Activated CD8-positive, alpha-beta T cell treated with anti-CD3 and anti-CD28 coated beads, Interleukin-2, amount 10 ng/mL, durations not matched to agents 7 days and 5 days (primary cell): Measurements from ENCODE around the gene LMBR1. TPM values are rescaled to one million over a fixed set of nuclear protein-coding genes. Genes with fewer than 3 reads are reported as not detected.

ENCODE experiments used
- ATAC-seq: fragments of 150-1000 bp; cut with Tn5 transposase; one replicate; pipeline ENCODE4 v1.10.0; 2021; ENCODE audit warnings: moderate library complexity
- CTCF ChIA-PET: fragments of 350-600 bp; sonication (Branson Sonifier 250); formaldehyde crosslinking; loops from one replicate; lab custom pipeline; 2021; ENCODE audit warnings: antibody characterized with exemption; lab: Charles Lee
- POLR2A ChIA-PET: fragments of 350-600 bp; sonication (Branson Sonifier 250); formaldehyde crosslinking; loops from one replicate; lab custom pipeline; 2021; ENCODE audit warnings: antibody characterized with exemption; lab: Charles Lee
- DNase-seq: peaks from one replicate; pipeline ENCODE4 v3.0.0-alpha.2; 2020
- H3K27ac Mint-ChIP-seq: one replicate; pipeline ENCODE4 v1.8.0; 2021; ENCODE audit warnings: mild to moderate bottlenecking, mixed read lengths
- H3K27me3 Mint-ChIP-seq: one replicate; pipeline ENCODE4 v1.8.0; 2021; ENCODE audit warnings: low read depth, mixed read lengths
- H3K36me3 Mint-ChIP-seq: one replicate; pipeline ENCODE4 v1.8.0; 2021; ENCODE audit warnings: low read depth, mixed read lengths
- H3K4me1 Mint-ChIP-seq: one replicate; pipeline ENCODE4 v1.8.0; 2021; ENCODE audit warnings: low read depth, mixed read lengths
- H3K4me3 Mint-ChIP-seq: one replicate; pipeline ENCODE4 v1.8.0; 2021; ENCODE audit warnings: mild to moderate bottlenecking, mixed read lengths
- H3K9me3 Mint-ChIP-seq: one replicate; pipeline ENCODE4 v1.8.0; 2022; ENCODE audit warnings: mixed read lengths; ENCODE audit not compliant: insufficient read depth
- total RNA-seq, 2 experiments: library from RNA; stranded (reverse); gene quantifications; one replicate each; pipeline ENCODE4 v1.2.3, GENCODE V29; 2021

The LMBR1 gene
- total RNA-seq, 2 experiments from 2014 or later, result 49.7 to 51.2 TPM

DNA sequence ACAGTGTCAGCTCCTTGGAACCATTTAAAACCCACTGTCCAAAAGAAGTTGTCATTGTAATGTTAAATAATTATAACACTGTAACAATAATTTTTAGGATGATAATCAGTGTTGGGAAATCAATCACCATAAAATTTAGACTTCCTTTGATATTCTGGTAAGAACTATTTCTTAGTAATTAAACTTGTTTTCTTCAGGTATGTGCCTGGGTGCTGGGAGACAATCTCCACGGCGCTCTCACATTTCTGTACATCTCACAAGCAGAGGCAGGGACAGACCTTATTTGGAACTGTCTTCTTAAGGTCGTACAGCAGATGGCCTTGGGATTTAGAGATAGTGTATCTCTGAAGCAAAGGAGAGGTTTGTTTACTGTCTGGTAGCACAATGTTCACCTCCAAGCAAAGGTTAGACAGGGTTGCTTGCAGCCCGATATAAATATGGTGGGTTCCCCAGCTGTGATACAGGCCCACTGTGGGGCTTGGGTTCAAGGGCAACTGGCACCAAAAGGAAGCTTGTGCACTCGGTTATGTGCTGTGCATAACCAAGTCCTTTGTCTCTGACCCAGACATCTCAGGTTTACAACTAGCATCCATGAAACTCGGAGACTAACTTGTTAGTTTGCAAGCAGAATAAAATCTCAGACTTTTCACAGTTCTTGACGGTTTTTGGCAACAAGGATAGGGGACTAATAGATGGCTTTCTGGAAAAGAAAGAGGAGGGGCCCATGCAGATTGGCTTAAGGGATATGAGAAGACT lies 126.9 kb downstream of the LMBR1 start:
- no peaks in the 10 kb centered on the region for H3K27me3 Mint-ChIP-seq
- ATAC-seq (no peak), DNase-seq (no peak)
- peaks cover 12% of the 10 kb centered on the region for H3K36me3 Mint-ChIP-seq
- H3K27ac Mint-ChIP-seq, result no peak overlapping the region
- CTCF ChIA-PET, result interaction anchor here (1.6 kb wide), 1 partner anchor 12 kb away, joined by 4 read pairs; no protein-coding TSS in a partner anchor
- H3K4me1 Mint-ChIP-seq, result peaks cover 4% of the 10 kb centered on the region
- no peaks in the 10 kb centered on the region for H3K9me3 Mint-ChIP-seq
- H3K4me3 Mint-ChIP-seq, result no peak overlapping the region
- POLR2A ChIA-PET, result no interaction called here

DNA sequence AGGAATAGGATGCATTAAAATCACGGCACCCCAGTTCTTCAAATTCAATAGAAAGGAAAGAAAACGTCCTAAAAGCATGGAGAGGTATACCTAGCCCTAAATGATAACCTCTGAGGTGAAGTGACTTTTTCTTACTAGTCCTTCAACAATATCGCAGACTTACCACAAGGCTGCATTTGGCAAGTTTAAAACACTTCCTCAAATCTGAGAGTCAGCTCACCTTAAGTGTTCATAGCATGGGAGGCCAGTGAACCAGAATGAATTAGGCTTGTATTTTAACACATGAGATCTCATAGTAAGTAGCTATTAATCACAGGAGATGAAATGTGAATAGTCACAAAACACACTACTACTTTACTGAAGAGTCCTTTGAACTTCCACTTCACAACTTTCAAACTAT lies 128.2 kb downstream of the LMBR1 start:
- Mint-ChIP-seq H3K36me3 (peaks cover 23% of the 10 kb centered on the region), H3K27me3 (no peaks in the 10 kb centered on the region), H3K27ac (no peak overlapping the region), H3K9me3 (peaks cover 11% of the 10 kb centered on the region), H3K4me3 (no peak overlapping the region), H3K4me1 (peaks cover 4% of the 10 kb centered on the region)
- DNase-seq (no peak), ATAC-seq (no peak)
- ChIA-PET CTCF (no interaction called here), POLR2A (no interaction called here)

DNA sequence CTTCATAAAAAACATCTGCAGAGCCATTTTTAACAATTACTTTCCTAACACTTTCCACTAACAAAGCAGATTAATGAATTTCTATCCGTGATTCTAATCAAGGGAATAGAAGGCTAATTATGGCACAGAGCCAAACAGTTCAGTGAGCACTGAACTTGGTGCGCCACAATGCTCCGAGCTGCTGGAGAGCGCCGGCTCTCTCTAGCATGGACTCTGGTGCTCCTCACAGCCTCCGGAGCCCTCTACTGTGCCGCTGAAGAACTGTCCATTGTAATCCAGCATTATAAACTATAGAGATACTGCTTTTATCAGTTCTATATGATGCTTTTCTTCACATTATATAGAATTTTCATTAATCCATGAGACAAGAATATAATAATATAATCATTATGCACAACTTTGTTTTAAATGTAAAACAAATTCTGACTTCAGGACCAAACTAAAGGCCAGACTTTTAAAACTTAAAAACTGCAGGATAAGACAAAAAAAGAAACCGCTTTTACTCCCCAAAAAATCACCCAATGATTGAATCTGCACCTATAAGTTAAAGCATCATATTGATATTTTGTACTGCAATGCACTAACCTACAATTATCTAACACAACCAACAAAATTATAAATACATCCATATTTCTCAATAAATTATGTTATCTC lies 128.8 kb downstream of the LMBR1 start:
- peaks cover 29% of the 10 kb centered on the region for H3K36me3 Mint-ChIP-seq
- ChIA-PET POLR2A (no interaction called here), CTCF (no interaction called here)
- ATAC-seq, result no peak
- peaks cover under 1% of the 10 kb centered on the region for H3K4me1 Mint-ChIP-seq
- no peak overlapping the region for H3K4me3 Mint-ChIP-seq
- H3K27ac Mint-ChIP-seq, result no peak overlapping the region
- no peaks in the 10 kb centered on the region for H3K27me3 Mint-ChIP-seq
- DNase-seq, result no peak
- peaks cover 14% of the 10 kb centered on the region for H3K9me3 Mint-ChIP-seq

DNA sequence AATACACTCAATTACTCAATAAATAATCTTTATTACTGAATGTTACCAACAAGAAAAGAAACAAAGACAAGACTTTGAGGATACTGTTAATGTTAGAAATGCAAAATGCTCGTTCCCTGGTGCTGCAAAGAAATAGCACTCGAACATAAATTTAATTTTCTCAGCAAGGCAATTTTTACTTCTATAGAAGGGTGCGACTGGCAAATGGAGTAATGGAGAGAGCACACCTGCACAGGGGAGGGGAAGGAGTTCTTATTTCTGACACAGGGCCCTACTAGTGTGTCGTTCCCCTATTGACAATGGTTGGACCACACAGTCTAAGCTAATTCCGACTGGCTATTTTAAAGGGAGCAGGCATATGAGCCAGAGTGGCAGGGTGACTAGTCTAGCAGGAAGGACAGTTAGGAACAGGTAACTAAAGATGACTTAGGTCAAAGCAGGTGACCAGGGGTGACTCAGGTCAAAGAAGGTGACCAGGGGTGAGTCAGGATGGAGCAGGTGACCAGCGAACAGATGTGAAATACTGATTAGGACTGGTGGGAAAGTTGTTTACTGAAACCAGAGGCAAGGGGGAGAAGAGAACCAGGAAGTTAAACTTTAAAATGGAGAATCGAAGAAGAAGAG lies 133.3 kb downstream of the LMBR1 start:
- Mint-ChIP-seq H3K36me3 (peaks cover 46% of the 10 kb centered on the region), H3K27ac (no peak overlapping the region), H3K4me3 (no peak overlapping the region), H3K4me1 (no peaks in the 10 kb centered on the region), H3K27me3 (no peaks in the 10 kb centered on the region), H3K9me3 (peaks cover 21% of the 10 kb centered on the region)
- ChIA-PET POLR2A (no interaction called here), CTCF (interaction anchor here (0.8 to 1.3 kb wide), 2 partner anchors 17 to 19 kb away, joined by 3 read pairs; no protein-coding TSS in a partner anchor)
- no peak for ATAC-seq
- no peak for DNase-seq

DNA sequence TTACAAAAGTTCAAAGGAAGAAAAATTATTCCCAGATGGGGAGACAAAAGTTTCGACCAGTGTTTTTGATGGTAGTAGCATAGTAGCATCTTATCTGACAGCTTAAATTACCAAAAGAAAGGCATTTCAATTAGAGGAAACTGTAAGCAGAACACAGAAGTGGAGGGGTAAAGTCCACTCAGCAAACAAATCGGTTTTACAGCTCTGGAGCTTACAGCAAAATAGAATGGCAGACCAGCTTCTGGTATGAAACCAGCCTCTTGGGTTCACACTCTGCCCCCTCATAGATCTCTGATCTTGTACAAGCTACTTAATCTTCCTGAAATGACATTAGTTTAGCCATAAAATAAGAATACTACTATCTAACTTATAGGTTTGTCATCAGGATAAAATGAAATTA lies 133.8 kb downstream of the LMBR1 start:
- H3K4me1 Mint-ChIP-seq, result no peaks in the 10 kb centered on the region
- no peaks in the 10 kb centered on the region for H3K27me3 Mint-ChIP-seq
- peaks cover 21% of the 10 kb centered on the region for H3K9me3 Mint-ChIP-seq
- ChIA-PET CTCF (interaction anchor here (1.3 kb wide), 1 partner anchor 20 kb away, joined by 3 read pairs; no protein-coding TSS in a partner anchor), POLR2A (no interaction called here)
- no peak overlapping the region for H3K4me3 Mint-ChIP-seq
- no peak for DNase-seq
- no peak for ATAC-seq
- H3K27ac Mint-ChIP-seq, result no peak overlapping the region
- H3K36me3 Mint-ChIP-seq, result peaks cover 46% of the 10 kb centered on the region

DNA sequence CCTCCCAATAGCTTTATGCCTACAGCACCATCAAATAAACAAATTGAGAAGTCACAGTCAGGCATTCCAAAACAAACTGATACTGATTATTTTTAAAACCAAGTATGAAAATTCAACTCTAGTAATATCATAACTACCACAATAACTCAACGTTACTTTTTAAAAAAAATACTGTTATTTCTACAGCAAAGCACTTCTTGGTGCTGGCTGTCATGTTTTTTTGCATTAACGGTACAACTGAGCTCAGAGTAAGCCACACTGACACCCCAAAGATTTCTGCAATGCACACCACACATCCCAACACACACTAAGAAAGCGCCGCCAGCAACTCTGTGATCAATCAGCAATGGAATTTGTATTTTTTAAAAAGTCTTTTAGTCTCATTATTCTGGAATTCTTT lies 138.8 kb downstream of the LMBR1 start:
- ATAC-seq (no peak), DNase-seq (no peak)
- Mint-ChIP-seq H3K4me1 (no peaks in the 10 kb centered on the region), H3K27me3 (no peaks in the 10 kb centered on the region), H3K36me3 (peaks cover 24% of the 10 kb centered on the region), H3K9me3 (peaks cover 7% of the 10 kb centered on the region), H3K4me3 (no peak overlapping the region), H3K27ac (no peak overlapping the region)
- ChIA-PET POLR2A (no interaction called here), CTCF (interaction anchor here (1.1 kb wide), 1 partner anchor 8 kb away, joined by 4 read pairs; no protein-coding TSS in a partner anchor)

DNA sequence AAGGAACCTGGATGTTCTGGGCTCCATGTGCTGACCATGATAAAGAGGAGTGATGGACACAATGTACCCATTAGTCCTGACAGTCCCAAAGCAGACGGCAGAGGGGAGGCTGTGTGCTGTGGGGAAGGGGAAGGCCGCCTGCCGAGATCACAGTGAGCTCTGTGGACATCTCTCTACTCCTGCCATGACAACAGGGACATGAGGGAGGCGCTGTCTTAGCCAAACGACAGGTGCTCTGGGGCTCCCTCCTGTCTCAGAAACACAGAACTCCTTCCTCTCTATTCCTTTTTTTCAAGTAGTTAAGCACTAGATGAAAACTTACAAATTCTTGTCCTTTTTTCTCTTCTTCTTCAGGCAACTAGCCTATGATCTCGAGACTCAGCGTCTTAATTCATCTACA lies 139.4 kb downstream of the LMBR1 start:
- Mint-ChIP-seq H3K4me3 (no peak overlapping the region), H3K4me1 (no peaks in the 10 kb centered on the region), H3K27me3 (no peaks in the 10 kb centered on the region), H3K9me3 (peaks cover 3% of the 10 kb centered on the region), H3K27ac (no peak overlapping the region), H3K36me3 (peaks cover 21% of the 10 kb centered on the region)
- ATAC-seq (no peak), DNase-seq (no peak)
- ChIA-PET POLR2A (no interaction called here), CTCF (interaction anchor here (1.1 kb wide), 1 partner anchor 8 kb away, joined by 4 read pairs; no protein-coding TSS in a partner anchor)

DNA sequence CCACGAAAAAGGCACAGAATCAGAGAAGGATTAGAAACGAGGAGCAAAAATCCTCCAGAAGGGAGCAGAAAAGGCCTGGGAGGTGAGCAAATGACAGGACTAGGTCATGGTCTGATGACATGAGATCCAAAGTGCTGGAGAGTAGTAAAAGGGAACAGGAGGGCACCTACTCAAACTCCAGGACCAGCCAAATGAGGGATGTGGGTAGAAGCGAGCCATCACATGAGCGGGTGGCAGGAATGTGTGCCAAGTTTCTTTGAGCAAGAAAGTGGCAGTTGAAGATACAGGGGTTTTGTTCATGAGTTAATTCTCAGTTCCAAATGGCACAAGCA lies 139.8 kb downstream of the LMBR1 start:
- no peak for DNase-seq
- Mint-ChIP-seq H3K27me3 (no peaks in the 10 kb centered on the region), H3K36me3 (peaks cover 17% of the 10 kb centered on the region), H3K4me1 (no peaks in the 10 kb centered on the region), H3K4me3 (no peak overlapping the region), H3K9me3 (no peaks in the 10 kb centered on the region), H3K27ac (no peak overlapping the region)
- ChIA-PET POLR2A (no interaction called here), CTCF (no interaction called here)
- no peak for ATAC-seq

DNA sequence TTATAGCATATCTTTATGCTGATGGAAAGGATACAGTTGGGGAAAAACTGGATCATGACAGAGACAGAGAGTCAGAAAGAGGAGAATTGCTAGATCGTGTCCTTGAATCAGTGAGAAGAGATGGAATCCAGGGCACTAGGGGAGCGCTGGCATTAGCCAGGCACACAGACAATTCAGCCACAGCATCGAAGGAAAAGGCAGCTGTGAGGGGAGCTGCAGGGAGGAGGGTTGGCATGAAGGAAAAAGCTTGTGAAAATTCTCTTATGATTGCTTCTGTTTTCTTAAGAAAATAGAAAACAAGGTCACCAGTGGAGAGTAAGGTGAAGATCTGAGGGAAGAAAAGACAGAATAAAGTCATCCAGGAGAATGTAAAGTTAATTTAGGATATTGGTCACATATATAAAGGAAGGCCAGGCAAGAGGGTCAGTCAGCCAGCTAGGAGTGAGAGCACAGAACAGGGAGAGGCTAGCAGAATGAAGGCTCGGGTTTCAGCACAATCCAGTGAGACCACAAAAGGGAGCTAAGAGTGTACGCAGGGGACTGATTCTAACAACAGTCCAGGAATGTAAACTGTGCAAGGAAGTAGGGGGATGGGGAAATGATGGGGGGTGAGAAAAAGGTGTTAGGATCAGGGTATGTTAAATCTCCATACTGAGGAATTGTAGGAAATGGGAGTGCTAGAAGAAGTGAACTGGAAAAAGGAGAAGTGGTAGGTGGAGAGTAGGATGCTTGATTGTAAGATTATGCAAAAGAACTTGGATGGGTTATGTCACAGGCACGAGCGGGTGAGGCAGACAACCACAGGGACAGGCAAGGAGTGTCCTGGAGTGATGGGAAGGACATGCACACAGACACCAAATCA lies 140.4 kb downstream of the LMBR1 start:
- DNase-seq, result no peak
- Mint-ChIP-seq H3K4me1 (no peaks in the 10 kb centered on the region), H3K9me3 (no peaks in the 10 kb centered on the region), H3K27ac (no peak overlapping the region), H3K4me3 (no peak overlapping the region), H3K36me3 (peaks cover 14% of the 10 kb centered on the region), H3K27me3 (no peaks in the 10 kb centered on the region)
- no peak for ATAC-seq
- POLR2A ChIA-PET, result no interaction called here
- CTCF ChIA-PET, result no interaction called here

DNA sequence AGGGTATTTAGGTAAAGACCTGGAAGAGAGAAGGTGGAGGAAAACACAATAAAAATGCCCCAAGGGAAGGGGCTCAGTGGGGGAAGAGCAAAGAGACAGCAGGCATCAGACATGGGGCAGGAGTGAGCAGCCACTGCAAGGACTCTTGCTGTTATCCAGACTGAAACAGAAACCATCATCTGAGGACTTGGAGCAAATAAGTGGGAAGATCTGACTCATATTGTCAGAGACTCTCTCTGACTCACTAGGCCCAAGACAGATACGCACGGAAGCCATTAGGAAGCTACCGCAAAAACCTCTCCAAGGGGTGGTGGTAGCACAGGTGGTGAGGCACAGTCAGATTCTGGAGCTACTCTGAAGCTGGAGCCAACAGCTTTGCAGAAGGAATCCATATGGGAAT lies 141.7 kb downstream of the LMBR1 start:
- ChIA-PET CTCF (no interaction called here), POLR2A (no interaction called here)
- Mint-ChIP-seq H3K27me3 (no peaks in the 10 kb centered on the region), H3K4me3 (no peak overlapping the region), H3K27ac (no peak overlapping the region), H3K9me3 (no peaks in the 10 kb centered on the region), H3K36me3 (peaks cover 12% of the 10 kb centered on the region), H3K4me1 (no peaks in the 10 kb centered on the region)
- peak; percentile 31 for DNase-seq
- peak; percentile 51 for ATAC-seq

DNA sequence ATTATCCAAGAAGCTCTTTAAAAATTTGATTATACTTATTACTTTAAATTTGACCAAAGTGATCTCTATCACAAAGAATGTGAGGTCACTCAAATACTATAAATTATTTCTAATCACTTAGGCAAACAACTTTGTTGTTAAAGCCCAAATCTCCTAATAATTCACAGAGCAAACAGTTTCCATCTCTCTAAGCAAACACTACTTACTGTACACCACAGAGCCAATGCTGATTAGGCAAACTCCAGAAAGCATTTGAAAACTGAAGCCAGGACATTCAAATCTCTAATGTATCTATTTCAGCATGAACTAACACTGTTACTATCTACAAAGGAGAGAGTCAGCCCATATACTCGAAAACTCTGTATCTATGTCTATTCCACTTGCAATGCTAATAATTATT lies 145.3 kb downstream of the LMBR1 start:
- H3K27ac Mint-ChIP-seq, result no peak overlapping the region
- no peak for ATAC-seq
- H3K27me3 Mint-ChIP-seq, result no peaks in the 10 kb centered on the region
- CTCF ChIA-PET, result no interaction called here
- H3K4me1 Mint-ChIP-seq, result no peaks in the 10 kb centered on the region
- no peak for DNase-seq
- POLR2A ChIA-PET, result no interaction called here
- H3K36me3 Mint-ChIP-seq, result peaks cover 10% of the 10 kb centered on the region
- H3K9me3 Mint-ChIP-seq, result no peaks in the 10 kb centered on the region
- H3K4me3 Mint-ChIP-seq, result no peak overlapping the region
